Stimulated activated CD4-positive, alpha-beta T cell treated with anti-CD3 and anti-CD28 coated beads, Interleukin-12 subunit alpha, Interleukin-12 subunit beta, amount 100 ng/mL, for 48 hours (primary cell): ENCODE results near the gene LY86.

Experiments
- DNase-seq, 3 donors: peaks; one replicate each; pipeline ENCODE4 v3.0.0-alpha.2; 2020; ENCODE audit warnings: low read depth in 2 of 3, low spot score in 1 of 3

Gene LY86

GRCh38 chr6:6620766-6621425, 32.4 kb downstream of the LY86 start:
- no peak for DNase-seq

GRCh38 chr6:6622501-6622900, 34.0 kb downstream of the LY86 start:
- DNase-seq = no peak

GRCh38 chr6:6623553-6623952, 35.0 kb downstream of the LY86 start:
- DNase-seq = no peak

GRCh38 chr6:6624269-6624990, 35.9 kb downstream of the LY86 start:
- DNase-seq = no peak

DNA sequence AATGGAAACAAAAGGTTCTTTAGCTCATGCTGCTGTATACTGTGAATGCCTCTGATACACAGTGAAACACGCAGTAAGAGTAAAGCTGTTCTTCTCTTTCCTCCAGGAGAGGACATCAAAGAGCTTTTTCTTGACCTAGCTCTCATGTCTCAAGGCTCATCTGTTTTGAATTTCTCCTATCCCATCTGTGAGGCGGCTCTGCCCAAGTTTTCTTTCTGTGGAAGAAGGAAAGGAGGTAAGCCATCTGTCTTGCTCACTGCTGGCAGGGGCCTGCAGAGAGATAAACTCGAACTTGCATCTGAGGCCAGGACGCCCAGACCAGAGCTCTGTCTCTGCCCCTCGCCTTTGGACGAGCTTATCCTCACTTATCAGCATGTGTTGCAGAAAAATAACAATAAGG, 37.7 kb downstream of the LY86 start:
- DNase-seq = no peak

DNA sequence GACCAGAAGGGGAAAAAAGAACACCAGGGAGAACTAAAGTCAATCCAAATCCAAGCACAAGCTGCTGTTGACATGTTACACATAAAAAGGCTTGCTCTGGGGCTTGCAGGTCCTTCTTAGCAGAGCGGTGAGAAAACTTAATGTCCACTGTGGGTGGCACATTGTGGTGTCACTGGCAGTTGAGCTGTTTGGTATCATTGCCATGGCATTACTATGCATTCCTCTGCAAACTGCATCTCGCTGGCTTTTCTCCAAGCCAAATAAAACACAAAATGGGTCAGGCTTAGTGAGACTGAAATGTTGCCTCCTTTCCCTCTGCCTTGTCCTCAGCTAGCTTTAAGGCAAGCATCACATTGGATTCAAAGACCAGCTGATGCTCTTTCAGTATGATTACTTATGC, 40.9 kb downstream of the LY86 start:
- no peak for DNase-seq

DNA sequence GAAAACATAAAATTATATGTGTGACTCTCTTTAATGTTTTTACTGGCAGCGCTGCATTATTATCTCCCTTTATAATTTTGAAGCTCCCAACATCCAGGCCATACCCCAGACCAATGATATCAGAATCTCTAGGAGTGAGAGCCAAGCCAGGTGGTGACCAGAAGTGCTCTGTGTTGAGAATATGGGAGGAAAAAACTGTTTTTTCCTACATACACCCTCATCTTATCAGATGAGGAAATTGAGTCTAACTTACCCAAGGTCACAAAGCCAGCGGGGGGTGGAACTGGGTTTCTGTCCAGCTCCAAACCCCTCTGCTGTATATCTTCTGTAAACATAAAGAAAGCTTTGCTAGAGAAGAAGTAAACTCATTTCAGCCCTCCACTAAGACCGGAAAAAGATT, 42.5 kb downstream of the LY86 start:
- DNase-seq = no peak

- no peak for DNase-seq
Observed at GRCh38 chr6:6631534-6632276, 43.2 kb downstream of the LY86 start.

- DNase-seq = no peak
Observed at GRCh38 chr6:6633898-6634734, 45.6 kb downstream of the LY86 start.

DNA sequence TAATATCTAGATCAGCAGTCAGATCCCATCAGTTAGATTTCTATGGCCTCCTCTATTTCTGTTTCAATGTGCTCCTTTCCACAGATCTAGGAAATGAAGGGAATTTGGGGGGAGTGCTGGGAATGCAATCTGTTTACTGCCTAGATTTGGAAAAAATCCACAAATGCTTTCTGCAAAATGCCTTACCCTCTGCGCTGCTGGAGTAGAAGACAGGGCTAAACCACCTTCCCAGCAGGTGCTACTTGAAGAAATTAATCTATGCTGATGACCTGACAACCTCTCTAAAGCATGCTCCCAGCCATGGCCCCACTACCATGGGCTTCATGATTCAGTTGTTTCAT, 46.2 kb downstream of the LY86 start:
- DNase-seq = no peak

GRCh38 chr6:6635291-6635690, 46.8 kb downstream of the LY86 start:
- no peak for DNase-seq

DNA sequence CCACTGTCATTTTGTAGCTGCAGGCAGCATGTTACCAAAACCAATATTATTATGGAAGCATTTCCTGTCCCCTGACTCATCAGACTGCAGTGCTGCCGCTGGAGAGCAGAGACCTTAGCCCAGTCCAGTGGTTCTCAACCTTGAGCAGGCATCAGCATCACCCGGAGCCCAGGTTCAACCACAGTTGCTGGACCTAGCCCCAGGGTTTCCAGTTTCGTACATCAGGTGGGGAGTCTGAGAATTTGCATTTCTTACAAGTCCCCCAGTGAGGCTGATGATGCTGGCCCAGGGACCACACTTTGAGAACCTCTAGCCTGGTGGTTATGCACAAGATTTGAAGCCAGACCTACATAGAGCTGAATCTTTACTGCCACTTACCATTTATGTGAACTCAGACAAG, 47.3 kb downstream of the LY86 start:
- no peak for DNase-seq

- DNase-seq = no peak
Observed at GRCh38 chr6:6639572-6639971, 51.1 kb downstream of the LY86 start.

- no peak for DNase-seq
Observed at GRCh38 chr6:6640926-6641325, 52.4 kb downstream of the LY86 start.

GRCh38 chr6:6643398-6643797, 54.9 kb downstream of the LY86 start:
- DNase-seq = no peak

DNA sequence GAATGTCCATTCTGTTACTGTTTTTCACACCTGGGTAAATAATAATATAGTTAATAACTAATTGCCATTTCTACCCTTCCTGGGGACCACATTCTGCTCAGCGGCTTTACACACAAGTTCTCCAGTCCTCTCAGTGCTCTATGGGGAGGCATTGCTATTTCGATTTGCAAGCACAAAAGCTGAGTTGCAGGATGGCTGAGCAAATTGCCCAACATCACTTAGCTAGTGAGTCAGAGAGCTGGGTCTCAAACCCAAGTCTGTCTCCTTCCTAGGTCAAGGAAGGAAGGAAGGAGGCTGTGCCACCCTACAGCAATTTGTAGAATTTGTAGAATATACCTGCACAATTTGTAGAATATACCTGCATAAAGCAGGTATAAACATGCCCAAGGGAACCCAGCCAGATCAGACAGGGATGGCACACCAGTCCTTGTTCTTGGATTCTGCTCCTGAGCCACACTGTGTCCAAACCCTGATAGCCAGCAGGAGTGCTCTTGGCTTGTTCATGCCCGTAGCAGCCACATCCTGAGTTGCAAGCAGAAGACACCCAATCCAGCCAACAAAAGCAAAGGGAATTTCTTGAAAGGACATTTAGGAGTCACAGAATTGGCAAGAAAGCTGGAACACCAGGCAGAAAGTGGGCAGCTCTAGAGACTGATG, 56.9 kb downstream of the LY86 start:
- no peak for DNase-seq

- no peak for DNase-seq
Observed at GRCh38 chr6:6646384-6646783, 57.9 kb downstream of the LY86 start.

- no peak for DNase-seq
Observed at GRCh38 chr6:6646859-6647258, 58.3 kb downstream of the LY86 start.

- DNase-seq = no peak
Observed at GRCh38 chr6:6648692-6649343, 60.3 kb downstream of the LY86 start.

GRCh38 chr6:6649824-6650349, 61.4 kb downstream of the LY86 start:
- DNase-seq = no peak
